HG03095 (cell line): Measurements from ENCODE around the gene DLG2.
"Not testable (repeated sequence)": the region's sequence is repeated elsewhere in the genome, so short reads cannot be mapped to it uniquely, and the experiment has no call there.

ENCODE experiments used
- ATAC-seq: cut with Tn5 transposase; IDR thresholded peaks from one replicate; pipeline ENCODE4 v1.9.1; 2021; ENCODE audit warnings: moderate library complexity; ENCODE audit not compliant: unreplicated experiment

Gene DLG2

DNA sequence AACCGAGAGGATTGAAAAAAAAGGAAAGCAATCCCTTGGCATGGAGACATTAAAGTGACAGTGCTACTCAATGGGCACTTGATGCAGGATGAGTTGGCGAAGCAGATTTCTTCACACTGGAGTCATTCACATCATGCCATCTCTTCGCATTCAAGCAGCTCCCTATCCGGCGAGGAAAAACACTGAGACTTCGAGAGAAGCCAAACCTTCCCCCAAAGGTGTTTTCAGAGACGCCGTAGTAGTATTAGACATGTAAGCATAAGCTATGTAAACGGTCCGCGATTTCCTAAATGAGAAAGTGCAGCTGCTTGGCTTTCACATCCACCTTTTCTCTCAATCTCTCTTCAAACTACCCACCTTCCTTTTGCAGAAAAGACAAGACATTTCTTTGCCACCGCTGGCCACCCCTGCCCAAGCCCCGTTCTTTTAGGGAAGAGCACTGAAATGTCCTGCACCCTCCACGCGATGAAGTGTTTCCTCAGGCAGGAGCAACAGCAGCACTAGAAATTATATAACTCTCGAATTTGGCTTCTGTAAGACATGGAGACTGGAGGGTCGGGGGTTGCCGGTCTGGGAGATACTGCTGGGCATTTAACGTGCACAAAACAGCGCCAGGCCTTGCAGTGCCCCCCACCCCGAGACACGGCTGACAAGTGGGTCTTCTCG lies at the start of gene DLG2:
TSS of gene DLG2 (minus strand) at position 13 of the 666 bp plus-strand sequence.
- no peak for ATAC-seq

DNA sequence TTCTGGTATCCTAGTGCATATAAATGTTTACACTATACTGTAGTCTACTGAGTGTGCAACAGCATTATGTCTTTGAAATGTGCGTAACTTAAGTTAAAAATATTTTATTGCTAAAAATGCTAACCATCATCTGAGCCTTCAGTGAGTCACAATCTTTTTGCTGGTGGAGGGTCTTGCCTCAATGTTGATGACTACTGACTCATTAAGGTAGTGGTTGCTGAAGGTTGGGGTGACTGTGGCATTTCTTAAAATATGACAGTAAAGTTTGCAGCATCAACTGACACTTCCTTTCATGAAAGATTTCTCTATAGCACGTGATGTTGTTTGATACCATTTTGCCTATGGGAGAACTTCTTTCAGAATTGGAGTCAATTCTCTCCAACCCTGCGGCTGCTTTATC lies 46.2 kb upstream of the DLG2 start:
- ATAC-seq, result no peak

DNA sequence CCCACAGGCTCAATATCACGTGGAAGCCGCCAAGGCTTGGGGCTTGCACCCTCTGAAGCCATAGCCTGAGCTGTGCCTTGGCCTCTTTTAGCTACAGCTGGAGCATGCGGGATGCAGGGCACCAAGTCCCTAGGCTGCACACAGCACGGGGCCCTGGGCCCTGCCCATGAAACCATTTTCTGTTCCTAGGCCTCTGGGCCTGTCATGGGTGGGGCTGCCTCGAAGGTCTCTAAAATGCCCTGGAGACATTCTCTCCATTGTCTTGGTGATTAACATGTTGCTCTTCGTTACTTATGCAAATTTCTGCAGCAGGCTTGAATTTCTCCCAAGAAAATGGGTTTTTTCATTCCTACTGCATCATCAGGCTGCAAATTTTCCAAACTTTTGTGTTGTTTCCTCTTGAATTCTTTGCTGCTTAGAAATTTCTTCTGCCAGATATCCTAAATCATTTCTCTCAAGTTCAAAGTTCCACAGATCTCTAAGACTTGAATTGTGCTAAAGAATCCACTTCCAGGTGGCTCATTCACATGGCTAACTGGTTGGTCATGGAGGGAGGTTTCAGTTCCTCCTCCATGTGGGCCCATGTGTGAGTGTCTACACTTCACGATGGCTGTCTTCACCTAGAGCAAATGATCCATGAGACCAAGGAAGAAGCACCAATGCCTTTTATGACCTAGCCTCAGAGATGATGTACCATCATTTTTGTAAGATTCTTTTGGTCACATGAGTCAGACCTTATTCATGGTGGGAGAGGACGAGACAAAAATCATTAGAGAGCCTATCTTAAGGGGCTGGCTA lies 45.2 kb upstream of the DLG2 start:
- ATAC-seq, result no peak

DNA sequence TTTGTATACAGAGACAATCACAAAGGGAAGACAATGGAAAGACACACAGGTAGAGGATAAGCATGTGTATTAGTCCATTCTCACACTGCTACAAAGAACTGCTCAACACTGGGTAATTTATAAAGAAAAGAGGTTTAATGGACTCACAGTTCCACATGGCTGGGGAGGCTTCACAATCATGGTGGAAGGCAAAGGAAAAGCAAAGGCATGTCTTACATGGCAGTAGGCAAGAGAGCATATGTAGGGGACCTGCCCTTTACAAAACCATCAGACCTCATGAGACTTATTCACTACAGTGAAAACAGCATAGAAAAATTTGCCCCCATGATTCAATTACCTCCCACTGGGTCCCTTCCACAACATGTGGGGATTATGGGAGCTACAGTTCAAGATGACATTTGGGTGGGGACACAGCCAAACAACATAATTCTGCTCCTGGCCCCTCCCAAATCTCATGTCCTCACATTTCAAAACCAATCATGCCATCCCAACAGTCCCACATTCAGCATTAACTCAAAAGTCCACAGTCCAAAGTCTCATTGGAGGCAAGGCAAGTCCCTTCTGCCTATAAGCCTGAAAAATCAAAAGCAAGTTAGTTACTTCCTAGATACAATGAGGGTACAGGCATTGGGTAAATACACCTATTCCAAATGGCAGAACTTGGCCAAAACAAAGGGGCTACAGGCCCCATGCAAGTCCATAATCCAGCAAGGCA lies 44.0 kb upstream of the DLG2 start:
- ATAC-seq, result not testable (repeated sequence)

DNA sequence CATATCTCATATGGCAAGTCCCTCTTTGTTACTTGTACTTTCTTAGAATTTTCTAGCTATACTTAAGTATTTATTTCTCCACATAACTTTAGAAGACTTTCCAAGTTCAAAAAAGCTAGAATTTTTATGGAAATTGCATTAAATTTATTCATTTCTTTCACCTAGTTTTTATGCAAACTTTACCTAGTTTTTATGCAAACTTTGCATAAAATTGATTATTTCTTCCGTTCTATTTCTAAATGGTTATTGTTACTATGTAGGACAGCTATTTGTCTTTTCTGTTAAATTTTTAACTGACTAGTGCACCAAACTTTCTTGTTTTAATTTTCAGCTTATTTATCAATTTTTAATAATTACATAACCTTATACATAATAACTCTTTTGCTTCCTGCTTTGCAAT lies 41.0 kb upstream of the DLG2 start:
- ATAC-seq, result no peak

DNA sequence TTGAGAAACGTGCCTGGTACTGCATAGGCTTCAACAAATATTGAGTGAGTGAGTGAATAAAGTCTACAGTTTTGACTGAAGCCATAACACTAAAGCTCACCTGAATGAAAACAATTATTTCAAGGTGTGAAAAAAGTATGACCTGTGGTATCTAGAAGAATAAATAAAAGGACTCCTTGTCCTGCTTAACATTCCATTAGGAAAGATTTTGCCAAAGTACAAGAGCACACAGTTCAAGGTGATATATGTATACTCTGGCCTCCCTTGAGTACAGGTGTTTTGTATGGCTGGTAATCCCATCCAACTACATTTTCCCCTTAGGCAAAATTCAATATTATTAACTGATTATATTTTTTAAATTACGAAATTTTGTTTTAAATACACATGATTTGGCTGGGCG lies 39.5 kb upstream of the DLG2 start:
- no peak for ATAC-seq

DNA sequence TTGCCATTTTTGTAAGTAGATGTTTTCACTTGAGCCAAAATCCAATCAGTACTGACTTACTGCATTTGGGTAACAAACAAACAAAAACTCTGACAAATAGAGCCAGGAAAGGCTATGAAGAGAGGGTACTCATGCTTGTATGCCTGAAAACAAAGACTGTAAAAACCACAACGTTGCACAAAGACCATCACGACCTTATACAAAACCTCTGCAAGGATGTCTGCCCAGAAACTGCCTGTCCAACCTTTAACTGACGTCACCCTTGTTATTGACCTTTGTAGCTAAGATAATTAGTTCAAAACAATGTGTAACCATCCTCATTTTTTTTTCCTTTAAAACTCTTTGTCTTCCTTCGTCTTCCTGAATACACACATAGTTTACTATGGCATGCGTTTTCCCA lies 38.6 kb upstream of the DLG2 start:
- no peak for ATAC-seq

DNA sequence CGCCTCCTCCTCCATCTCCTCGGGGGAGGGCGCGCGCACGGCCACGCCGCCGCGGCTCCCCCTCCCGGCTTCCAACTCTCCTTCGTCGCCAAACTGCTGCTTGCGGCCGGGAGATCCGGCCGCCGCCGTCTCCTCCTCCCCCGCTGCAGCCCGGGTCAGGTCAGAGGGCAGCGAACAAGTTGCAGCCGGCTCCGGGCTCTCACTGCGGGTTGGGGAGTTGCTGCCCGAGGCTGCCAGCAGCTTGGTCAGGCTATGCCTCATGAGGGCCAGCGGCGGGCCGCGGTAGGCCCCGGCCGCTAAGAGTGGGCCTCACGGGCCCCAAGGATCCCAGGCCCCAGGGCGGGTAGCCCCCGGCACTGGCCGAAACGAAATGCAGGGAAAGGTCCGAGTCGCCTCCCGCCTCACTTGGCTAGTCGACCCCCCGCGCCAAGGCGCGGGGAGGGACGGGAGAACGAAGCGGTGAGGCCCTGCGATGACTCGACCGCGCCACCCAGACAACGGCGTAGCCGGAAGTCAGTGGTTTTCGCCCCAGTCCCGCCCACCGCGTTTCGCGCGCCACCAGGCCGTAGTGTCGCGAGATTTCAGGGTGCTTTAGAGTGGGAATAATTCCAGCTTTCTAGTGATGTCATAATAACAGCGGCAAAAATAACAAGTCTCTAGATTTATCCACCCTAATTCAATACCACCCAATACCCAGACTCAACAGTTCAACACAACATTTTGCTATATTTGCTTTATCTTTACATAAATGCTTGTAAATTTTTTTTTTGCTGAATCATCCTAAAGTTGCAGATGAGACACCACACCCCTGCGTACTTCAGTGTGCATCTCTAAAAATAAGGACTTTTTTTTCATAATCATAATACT lies 37.7 kb upstream of the DLG2 start, which contains the start of gene CREBZF:
TSS of gene CREBZF (minus strand) at position 515 of the 867 bp plus-strand sequence. CDS start at position 261, 254 bp downstream.
- peak; percentile 92 for ATAC-seq

DNA sequence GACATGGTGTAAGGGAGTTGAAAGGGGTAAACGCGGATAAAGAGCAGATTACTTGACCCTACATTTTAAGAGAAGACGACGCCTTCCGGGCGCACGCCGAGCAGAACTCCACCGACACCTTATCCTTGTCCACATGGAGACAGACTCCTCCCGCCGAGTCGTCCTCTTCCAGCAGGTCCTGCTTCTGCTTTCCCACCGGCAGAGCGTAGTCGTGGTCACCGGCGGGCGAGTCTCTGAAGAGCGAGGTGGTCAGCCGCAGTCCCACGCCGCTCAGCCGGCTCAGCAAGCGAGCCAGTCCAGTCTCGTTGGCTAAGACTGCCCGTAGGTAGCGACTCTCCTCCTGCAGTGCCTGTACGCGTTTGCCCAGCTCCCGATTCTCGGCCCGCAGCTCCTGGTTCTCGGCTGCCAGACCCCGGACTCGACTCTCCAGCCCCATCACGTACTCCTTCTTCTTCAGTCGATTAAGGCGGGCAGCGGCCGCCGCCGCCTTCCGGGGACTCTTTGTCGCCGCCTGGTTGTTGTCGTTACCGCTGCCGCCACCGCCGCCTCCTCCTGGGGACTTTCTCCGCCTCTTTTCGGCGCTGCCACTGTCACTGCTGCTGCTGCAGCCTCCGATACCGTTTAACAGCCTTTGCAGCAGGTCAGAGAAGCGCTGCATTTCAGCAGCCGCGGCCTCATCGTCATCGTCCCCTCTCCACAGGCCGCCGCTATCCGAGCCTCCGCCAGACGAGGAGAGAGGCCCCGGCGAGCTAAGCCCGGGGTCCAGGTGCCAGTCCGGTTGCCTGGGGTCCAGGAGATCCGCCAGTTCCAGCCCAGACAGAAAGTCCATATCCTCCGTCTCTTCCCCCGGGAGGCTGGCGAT lies 36.8 kb upstream of the DLG2 start:
- ATAC-seq, result peak; percentile 60

DNA sequence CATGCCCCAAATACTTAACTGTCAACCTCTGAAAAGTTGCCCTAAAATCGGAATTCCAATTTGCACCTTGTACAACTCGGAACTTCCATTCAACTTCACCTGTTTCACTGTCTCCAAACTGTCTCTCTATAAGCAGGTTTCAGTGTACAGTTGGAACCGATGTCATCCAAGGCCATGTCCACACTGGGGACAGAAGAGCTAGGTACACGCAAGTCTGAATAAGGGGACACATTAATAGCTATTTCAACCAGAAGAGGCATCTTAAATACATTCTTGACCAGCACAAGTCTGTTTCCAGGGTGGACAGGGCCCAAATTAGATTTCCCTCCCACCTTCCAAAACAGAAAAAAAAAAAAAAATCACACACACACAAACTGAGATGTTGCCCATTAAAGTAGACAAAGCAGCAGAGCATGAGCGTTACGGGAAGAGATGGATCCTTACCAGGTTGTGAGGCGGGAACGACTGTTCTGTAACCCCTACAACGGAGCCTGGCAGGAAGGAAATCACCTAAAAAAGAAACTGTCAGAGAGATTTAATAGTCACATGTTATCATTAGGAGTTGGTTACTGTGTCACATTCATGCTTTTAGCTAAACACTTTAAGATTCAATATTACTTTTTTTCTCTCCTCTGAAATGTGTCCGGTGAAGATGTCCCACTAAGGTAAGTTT lies 36.1 kb upstream of the DLG2 start:
- ATAC-seq, result no peak

DNA sequence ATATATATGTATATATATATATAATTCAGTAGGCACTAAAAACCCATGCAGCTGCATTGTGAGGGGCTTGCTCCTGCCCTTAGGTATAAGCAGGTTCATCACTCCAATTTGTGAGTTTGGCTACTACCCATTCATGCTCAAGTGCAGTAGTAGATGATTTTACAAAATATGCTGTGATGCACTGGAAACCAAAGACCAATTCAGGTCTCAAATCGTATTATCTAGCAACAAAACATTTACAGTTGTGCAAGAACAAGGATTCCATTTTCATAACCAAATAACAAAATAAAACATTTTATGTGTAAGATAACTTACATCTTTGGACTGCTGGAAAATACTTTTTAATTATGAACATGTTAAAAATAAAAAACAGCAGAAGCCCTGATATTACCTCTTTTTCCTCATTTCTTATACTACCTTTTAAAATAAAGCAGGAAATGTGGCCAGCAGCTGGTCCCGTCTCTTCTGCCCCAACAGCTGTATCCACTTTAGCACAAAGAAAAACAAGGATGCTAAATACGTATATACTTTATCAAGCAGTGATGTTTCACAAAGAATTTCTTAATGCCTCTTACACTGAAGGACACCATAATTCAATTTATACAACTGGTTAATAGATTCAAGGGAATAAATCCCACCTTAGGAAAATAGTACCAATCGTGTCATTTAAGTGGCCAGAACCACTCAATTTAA lies 35.0 kb upstream of the DLG2 start:
- no peak for ATAC-seq

DNA sequence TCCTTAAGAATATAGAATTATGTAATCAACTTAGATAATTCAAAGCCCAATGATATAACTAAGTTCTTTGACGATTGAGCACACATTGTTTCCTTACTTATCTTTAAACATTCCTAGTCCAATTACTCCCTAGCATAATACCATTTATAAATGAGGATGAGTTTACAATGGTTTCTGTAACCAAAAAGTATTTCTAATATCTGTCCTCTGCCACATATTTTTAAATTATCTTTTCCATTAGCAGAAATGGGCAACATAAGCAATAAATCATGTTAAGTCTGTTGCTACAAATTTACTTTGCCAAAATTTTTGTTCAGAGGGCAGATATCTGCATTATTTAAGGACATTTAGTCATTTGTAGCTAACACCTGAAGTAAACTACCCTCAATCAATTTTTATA lies 31.0 kb upstream of the DLG2 start:
- no peak for ATAC-seq

DNA sequence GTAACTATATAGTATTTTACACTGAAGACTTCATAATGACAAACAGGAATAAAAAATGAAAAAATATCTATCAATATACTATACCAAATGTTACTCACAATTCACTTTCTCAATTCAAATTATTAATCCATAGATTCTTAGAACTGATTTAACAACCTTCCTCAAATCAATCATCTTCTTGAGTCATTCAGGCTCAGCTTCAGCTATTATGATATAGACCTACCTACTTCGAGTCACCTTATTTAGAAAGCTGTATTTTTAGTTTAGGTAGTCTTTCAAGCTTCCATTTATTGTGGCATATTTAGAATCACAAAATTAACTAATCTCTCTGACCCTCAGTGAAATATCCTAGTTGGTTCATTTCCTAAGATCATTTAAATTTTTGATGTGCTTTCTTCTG lies 29.6 kb upstream of the DLG2 start:
- no peak for ATAC-seq

DNA sequence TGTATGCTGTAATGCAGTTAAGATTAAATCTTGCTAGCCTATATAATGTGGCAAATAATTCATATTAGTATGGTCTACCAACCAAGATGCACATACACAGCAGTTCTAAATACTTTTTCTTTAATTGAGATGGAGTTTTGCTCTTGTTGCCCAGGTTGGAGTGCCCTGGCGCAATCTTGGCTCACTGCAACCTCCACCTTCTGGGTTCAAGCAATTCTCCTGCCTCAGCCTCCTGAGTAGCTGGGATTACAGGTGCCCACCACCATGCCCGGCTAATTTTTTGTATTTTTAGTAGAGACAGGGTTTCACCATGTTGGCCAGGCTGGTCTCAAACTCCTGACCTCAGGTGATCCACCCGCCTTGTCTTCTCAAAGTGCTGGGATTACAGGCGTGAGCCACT lies 27.2 kb upstream of the DLG2 start:
- ATAC-seq, result not testable (repeated sequence)

DNA sequence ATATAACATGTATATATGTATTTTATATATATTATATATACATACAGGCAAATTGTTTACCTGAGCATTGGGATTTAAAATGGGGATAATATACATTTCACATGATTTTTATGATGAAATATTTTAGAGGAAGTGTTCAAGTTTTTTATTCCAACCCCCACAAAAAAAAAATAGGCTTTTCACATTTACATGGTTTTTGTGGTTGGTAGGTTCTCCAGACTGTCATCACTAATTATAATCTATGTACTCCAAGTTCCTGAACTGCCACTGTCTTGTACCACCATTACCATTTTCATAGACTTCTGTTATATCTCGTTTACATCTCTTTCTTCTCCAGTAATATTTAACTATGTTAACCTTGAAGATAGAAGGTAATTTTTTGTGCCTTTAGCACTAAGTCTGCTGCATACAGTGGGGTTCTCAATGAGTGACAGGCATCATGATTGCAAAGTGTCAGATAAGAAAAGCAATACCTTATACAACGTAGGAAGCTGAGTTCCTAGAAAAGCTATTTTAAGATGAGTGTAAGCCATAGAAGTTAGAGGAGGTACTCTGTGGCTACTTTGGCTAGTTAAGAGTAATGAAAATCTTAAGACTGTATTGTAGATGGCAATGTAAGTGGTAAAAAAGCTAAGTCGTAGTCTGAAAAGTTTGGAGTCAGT lies 25.8 kb upstream of the DLG2 start:
- ATAC-seq, result no peak

DNA sequence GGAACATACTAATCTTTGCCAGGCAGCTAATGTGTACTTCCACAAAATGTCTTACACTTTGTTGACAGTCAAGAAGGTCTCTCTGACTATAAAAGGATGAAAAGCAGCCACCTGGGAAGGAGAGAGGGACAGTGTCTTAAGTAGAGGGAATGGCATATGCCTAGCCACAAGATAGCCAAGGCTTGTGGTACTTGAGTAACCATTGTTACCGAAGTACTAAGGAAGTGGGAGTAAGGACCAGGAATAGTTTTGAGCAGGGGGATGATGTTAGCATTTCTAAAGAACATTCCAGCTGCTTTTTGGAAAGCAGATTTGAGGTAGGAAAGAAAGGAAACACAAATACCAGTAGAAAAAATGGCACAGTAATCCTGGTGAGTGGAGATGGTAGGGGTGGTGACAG lies 24.0 kb upstream of the DLG2 start:
- no peak for ATAC-seq

DNA sequence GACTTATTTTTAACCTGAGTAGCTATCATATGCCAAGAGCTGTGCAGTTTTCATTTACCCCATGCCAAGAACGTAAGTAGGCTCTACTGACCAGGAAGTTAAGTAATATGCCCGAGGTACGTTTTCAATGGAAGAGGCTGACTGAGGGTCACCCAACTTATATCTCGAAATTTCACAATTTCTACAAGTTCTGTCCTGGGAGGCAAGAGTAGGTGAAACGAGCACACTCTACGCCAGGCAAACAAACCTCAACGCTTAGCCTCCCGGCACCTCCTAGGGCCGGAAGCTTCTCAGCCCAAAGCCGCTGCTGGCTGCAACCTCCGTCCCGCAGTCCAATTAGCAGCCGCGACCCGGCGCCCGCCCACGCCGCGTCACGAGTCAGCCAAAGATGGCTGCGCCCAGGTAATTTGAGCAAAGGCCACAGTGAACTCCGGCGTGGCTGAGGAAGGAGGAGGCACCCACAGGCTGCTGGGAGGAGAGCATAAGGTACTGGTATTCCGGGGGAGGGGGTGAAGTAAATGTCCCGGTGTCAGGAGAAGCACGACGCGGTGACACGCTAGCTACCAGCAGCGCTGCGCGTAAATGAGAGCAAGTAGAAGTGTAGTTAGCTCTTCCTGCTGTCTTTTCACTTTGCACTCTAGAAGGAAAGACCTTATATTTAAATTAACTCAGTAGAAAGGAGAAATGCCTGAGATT lies 20.6 kb upstream of the DLG2 start, which contains the start of gene TMEM126A:
TSS of gene TMEM126A (plus strand) at position 364 of the 696 bp plus-strand sequence. CDS start 2,289 bp downstream, outside the sequence.
- peak; percentile 100 for ATAC-seq
